ENCODE measurements around the gene DPEP2. TPM values are rescaled to one million over a fixed set of nuclear protein-coding genes. Genes with fewer than 3 reads are reported as not detected.
A peak's percentile ranks its signal among the peaks of the same experiment; 100 is the strongest.

Gene DPEP2
- total and polyA plus RNA-seq, 2 of the 13 experiments (the other 11 are each of a cell fraction or from before 2014, with no cell fraction given): 0.18 TPM; not detected in 1

DNA sequence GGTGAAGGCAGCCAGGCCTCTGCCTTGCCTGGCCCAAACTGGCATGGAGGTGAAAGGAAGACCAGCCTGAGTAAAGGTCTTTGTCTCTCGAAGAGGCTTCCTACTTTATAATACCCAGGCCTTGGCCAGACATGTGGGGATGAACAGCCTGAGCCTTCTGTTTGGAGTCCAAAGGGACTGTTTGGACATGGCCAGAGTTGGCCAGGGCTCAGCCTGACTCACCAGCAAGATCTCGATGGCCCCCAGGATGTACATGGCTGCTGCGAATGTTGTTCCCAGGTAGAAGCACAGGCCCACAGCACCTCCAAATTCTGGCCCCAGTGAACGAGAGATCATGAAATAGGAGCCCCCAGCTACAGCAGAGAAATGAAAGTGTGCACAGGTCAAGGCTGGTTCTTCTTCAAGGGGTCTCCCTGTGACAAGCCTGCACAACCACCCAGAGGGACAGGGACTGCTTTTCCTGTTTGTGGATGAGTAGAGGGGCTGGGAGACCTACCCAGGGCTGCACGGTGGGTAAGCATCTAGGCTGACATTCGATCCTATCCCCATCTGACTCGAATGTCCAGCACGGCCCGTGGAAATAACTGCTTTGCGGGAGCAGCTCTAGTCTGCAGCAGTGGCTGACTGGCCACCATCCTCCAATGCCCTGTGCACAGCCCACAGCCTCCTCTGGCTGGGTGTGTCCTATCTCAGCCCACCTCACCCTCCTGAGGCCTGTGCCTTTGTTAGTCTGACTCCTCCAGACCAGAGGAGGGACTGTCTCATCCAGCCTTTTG, 44.7 kb downstream of the DPEP2 start (continued):
- TF ChIP-seq, protein P1, sequence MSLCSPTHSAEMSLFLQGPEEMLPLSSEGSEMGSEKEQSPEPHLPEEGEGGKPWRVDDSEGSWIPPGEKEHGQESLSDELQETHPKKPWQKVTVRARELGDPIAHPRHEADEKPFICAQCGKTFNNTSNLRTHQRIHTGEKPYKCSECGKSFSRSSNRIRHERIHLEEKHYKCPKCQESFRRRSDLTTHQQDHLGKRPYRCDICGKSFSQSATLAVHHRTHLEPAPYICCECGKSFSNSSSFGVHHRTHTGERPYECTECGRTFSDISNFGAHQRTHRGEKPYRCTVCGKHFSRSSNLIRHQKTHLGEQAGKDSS (CRISPR knock-in tag; IDR thresholded peaks at IDR 0.05; ENCODE audit: borderline replicate concordance, low read depth): 0 out of 2 replicates have a peak, but pooled peaks have one; percentile 10
- no peak for TF ChIP-seq KAT2B (IDR thresholded peaks at IDR 0.05; ENCODE audit: borderline replicate concordance, low read depth, low read length)
- TF ChIP-seq ZNF432 (CRISPR knock-in tag; IDR thresholded peaks at IDR 0.05; ENCODE audit: borderline replicate concordance): 0 out of 2 replicates have a peak, but pooled peaks have one; percentile 35
- no peak for TF ChIP-seq HOXD1 (CRISPR knock-in tag; IDR thresholded peaks at IDR 0.05)
- TF ChIP-seq SALL1 (CRISPR knock-in tag; IDR thresholded peaks at IDR 0.05): peak; percentile 41

DNA sequence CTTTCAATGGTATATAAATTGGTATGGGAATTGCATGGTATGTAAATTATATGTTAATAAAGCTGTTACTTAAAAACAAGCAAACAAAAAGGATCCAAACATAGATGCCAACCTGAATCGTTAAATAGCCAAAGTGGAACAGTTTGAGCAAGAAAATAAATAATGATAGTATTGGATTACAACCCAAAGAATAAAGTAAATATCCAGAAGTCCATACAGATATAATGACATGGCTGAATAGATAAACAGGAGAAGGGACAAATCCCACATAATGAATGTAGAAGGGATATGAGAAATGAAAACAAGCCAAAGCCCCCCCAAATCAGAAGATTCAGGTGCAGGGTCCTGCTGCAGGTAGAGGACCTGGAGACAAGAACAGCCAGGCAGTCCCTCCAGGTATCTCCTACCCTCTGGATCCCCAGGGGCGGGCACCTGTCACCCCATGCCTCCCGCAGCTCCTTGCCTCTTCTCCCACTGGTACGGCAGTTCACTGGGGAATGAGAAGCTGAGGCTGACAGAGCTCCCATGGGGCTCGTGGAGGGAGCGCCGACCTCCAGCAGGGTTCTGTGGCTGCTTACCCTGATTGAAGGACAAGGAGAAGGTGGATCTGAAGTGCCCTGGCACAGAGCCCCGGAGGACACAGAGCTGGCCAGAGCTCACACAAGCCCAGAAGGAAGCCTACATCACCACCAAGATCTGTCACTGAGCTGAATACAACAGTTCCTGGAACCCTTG, 45.5 kb downstream of the DPEP2 start:
- ChIA-PET POLR2A (interaction anchor here (1.5 kb wide), 1 partner anchor 12 kb away, joined by 9 read pairs; no protein-coding TSS in a partner anchor), CTCF (ENCODE audit: low intra/inter-chr PET ratio, low total read pairs) (no interaction called here)
- Histone ChIP-seq H3K4me3 (replicated peaks in 1 of 3; ENCODE audit: insufficient read depth in 1 of 3, low read depth in 2 of 3, low read length in 3 of 3) (no peak overlapping the region), H3K4me1 (ENCODE audit: insufficient read depth, low read length) (peaks cover 17% of the 10 kb centered on the region), H4K20me1 (ENCODE audit: insufficient read depth, low read length) (no peaks in the 10 kb centered on the region; the same call in 1 of the 2 replicates), H3K9me3 (ENCODE audit: low read length) (no peaks in the 10 kb centered on the region), H3K27me3 (ENCODE audit: control insufficient read depth in 1 of 2, insufficient read depth in 2 of 2, low read length in 2 of 2) (no peaks in the 10 kb centered on the region), H3K79me2 (ENCODE audit: insufficient read depth, low read length) (no peaks in the 10 kb centered on the region), H3K9ac (ENCODE audit: insufficient read depth, low read depth, low read length) (no peak overlapping the region), H3K27ac (ENCODE audit: extremely low read length, insufficient read depth, low read length) (peak overlapping the region; percentile 18), H2AFZ (ENCODE audit: low read length) (no peak overlapping the region), H3K36me3 (replicated peaks in 1 of 2; ENCODE audit: control insufficient read depth in 1 of 2, insufficient read depth in 2 of 2, low read length in 2 of 2) (peaks cover 51 to 77% of the 10 kb centered on the region in 2 experiments), H3K4me2 (ENCODE audit: low read depth, low read length) (no peak overlapping the region)
- intact Hi-C loops (cut with micrococcal nuclease; ENCODE audit: unreplicated experiment): no loop called here
- DNase-seq (ENCODE audit: low spot score) (no peak), ATAC-seq (no peak), FAIRE-seq (no peak)
- WGBS (ENCODE audit: low lambda C conversion rate): 97% methylated on average over 8 of the region's 8 CpGs
- no TSS peak for BruUV-seq (replicated peaks)
- TF ChIP-seq RXRA (CRISPR knock-in tag; IDR thresholded peaks at IDR 0.05) (0 out of 2 replicates have a peak, but pooled peaks have one; percentile 23), PAF1 (CRISPR knock-in tag; IDR thresholded peaks at IDR 0.05) (0 out of 2 replicates have a peak, but pooled peaks have one; percentile 52), SAP130 (CRISPR knock-in tag; IDR thresholded peaks at IDR 0.05; ENCODE audit: low read depth) (no peak), AGO2 (optimal IDR thresholded peaks at IDR 0.05; ENCODE audit: low read depth, low read length) (peak; percentile 60), ZNF296 (CRISPR knock-in tag; conservative IDR thresholded peaks at IDR 0.05) (no peak), PAX8 (CRISPR knock-in tag; IDR thresholded peaks at IDR 0.05; ENCODE audit: borderline replicate concordance) (no peak), MYNN (CRISPR knock-in tag; IDR thresholded peaks at IDR 0.05; ENCODE audit: low read depth) (no peak)
- TF ChIP-seq, protein P2, sequence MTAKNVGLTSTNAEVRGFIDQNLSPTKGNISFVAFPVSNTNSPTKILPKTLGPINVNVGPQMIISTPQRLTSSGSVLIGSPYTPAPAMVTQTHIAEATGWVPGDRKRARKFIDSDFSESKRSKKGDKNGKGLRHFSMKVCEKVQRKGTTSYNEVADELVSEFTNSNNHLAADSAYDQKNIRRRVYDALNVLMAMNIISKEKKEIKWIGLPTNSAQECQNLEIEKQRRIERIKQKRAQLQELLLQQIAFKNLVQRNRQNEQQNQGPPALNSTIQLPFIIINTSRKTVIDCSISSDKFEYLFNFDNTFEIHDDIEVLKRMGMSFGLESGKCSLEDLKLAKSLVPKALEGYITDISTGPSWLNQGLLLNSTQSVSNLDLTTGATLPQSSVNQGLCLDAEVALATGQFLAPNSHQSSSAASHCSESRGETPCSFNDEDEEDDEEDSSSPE (CRISPR knock-in tag; IDR thresholded peaks at IDR 0.05): no peak
- TF ChIP-seq, protein P3, sequence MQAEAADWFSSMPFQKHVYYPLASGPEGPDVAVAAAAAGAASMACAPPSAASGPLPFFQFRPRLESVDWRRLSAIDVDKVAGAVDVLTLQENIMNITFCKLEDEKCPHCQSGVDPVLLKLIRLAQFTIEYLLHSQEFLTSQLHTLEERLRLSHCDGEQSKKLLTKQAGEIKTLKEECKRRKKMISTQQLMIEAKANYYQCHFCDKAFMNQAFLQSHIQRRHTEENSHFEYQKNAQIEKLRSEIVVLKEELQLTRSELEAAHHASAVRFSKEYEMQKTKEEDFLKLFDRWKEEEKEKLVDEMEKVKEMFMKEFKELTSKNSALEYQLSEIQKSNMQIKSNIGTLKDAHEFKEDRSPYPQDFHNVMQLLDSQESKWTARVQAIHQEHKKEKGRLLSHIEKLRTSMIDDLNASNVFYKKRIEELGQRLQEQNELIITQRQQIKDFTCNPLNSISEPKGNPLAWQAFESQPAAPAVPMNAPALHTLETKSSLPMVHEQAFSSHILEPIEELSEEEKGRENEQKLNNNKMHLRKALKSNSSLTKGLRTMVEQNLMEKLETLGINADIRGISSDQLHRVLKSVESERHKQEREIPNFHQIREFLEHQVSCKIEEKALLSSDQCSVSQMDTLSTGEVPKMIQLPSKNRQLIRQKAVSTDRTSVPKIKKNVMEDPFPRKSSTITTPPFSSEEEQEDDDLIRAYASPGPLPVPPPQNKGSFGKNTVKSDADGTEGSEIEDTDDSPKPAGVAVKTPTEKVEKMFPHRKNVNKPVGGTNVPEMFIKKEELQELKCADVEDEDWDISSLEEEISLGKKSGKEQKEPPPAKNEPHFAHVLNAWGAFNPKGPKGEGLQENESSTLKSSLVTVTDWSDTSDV (CRISPR knock-in tag; IDR thresholded peaks at IDR 0.05): no peak
- TF ChIP-seq, protein P4, sequence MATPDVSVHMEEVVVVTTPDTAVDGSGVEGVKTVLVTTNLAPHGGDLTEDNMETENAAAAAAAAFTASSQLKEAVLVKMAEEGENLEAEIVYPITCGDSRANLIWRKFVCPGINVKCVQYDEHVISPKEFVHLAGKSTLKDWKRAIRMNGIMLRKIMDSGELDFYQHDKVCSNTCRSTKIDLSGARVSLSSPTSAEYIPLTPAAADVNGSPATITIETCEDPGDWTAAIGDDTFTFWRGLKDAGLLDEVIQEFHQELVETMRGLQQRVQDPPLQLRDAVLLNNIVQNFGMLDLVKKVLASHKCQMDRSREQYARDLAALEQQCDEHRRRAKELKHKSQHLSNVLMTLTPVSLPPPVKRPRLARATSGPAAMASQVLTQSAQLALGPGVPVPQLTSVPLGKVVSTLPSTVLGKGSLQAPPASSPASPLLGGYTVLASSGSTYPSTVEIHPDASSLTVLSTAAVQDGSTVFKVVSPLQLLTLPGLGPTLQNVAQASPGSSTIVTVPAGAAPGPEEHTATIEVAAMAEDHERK (CRISPR knock-in tag; IDR thresholded peaks at IDR 0.05; ENCODE audit: low read depth): no peak
- in situ Hi-C loops (cut with HindIII; ENCODE audit: extremely low pct_ligation_motif_present, low pct_unique_long_range_greater_than_20kb): no loop called here

Data from HepG2 (cell line).